ENCODE results near the gene CAMSAP2. TPM values are rescaled to one million over a fixed set of nuclear protein-coding genes. Genes with fewer than 3 reads are reported as not detected.

CAMSAP2 gene
- total and polyA plus RNA-seq, 2 of the 8 experiments (the other 6 are each of a cell fraction or from before 2014, with no cell fraction given) = 4.2 to 27.6 TPM

GRCh38 chr1:200857804-200858203, 119.1 kb downstream of the CAMSAP2 start (continued):
- TF ChIP-seq CHD7 (IDR thresholded peaks at IDR 0.05; ENCODE audit: insufficient replicate concordance, low read length) (no peak), BCL11A (IDR thresholded peaks at IDR 0.05; ENCODE audit: low read depth in 2 of 2, low read length in 2 of 2) (no peak)
